SKM-1 treated with dmso at 0.1 percent for 144 hours (cell line): Measurements from ENCODE around the gene CTU2.

ENCODE experiments used
- DNase-seq: peaks from one replicate; lab custom pipeline; 2025; ENCODE audit not compliant: unreplicated experiment; lab: John Stamatoyannopoulos, UW

Gene CTU2

GRCh38 chr16:88695753-88696152 lies 10.6 kb upstream of the CTU2 start:
- no peak for DNase-seq

GRCh38 chr16:88696441-88696840 lies 9.9 kb upstream of the CTU2 start:
- no peak for DNase-seq

GRCh38 chr16:88697116-88697830 lies 9.0 kb upstream of the CTU2 start:
- DNase-seq, result no peak

GRCh38 chr16:88697831-88698615 lies 8.3 kb upstream of the CTU2 start:
- no peak for DNase-seq

GRCh38 chr16:88698646-88699045 lies 7.7 kb upstream of the CTU2 start:
- no peak for DNase-seq

GRCh38 chr16:88699180-88699579 lies 7.1 kb upstream of the CTU2 start:
- no peak for DNase-seq

GRCh38 chr16:88700322-88700635 lies 6.0 kb upstream of the CTU2 start:
- no peak for DNase-seq

- peak; percentile 96 for DNase-seq
Observed at GRCh38 chr16:88700636-88701482, 5.4 kb upstream of the CTU2 start.

- DNase-seq, result no peak
Observed at GRCh38 chr16:88701581-88702370, 4.5 kb upstream of the CTU2 start.

- peak; percentile 65 for DNase-seq
Observed at GRCh38 chr16:88702371-88703210, 3.7 kb upstream of the CTU2 start.

GRCh38 chr16:88703486-88704309 lies 2.6 kb upstream of the CTU2 start:
- peak; percentile 84 for DNase-seq

- peak; percentile 18 for DNase-seq
Observed at GRCh38 chr16:88705076-88705684, 1.1 kb upstream of the CTU2 start.

GRCh38 chr16:88705801-88706228 lies 488 bp upstream of the CTU2 start:
- no peak for DNase-seq

- no peak for DNase-seq
Observed at GRCh38 chr16:88706965-88707826, 893 bp downstream of the CTU2 start.

- DNase-seq, result no peak
Observed at GRCh38 chr16:88710556-88710955, 4.3 kb downstream of the CTU2 start.

- no peak for DNase-seq
Observed at GRCh38 chr16:88711750-88712340, 5.5 kb downstream of the CTU2 start.

GRCh38 chr16:88712362-88712979 lies 6.2 kb downstream of the CTU2 start:
- no peak for DNase-seq
